GDM1 (cell line): Measurements from ENCODE around the gene CELF4.

Experiments
- DNase-seq: peaks from one replicate; lab custom pipeline; 2025; lab: John Stamatoyannopoulos, UW

CELF4 gene

GRCh38 chr18:37565101-37565976 lies at the start of gene CELF4:
Gene CELF4, minus strand, starts transcription at chr18:37565798.
- no peak for DNase-seq

GRCh38 chr18:37613253-37613565 lies 47.6 kb upstream of the CELF4 start:
- DNase-seq, result no peak

- no peak for DNase-seq
These were observed 47.1 kb upstream of the CELF4 start for GRCh38 chr18:37612524-37613252.

- no peak for DNase-seq
These were observed 46.1 kb upstream of the CELF4 start for GRCh38 chr18:37611614-37612279.

GRCh38 chr18:37608876-37609275 lies 43.3 kb upstream of the CELF4 start:
- DNase-seq, result no peak

- no peak for DNase-seq
These were observed 41.7 kb upstream of the CELF4 start for GRCh38 chr18:37607281-37607680.

- peak; percentile 43 for DNase-seq
These were observed 38.4 kb upstream of the CELF4 start for GRCh38 chr18:37604032-37604431.

GRCh38 chr18:37598966-37599896 lies 33.6 kb upstream of the CELF4 start:
- DNase-seq, result no peak

- DNase-seq, result no peak
These were observed 32.8 kb upstream of the CELF4 start for GRCh38 chr18:37598396-37598795.

GRCh38 chr18:37590346-37590745 lies 24.7 kb upstream of the CELF4 start:
- no peak for DNase-seq

GRCh38 chr18:37588289-37588688 lies 22.7 kb upstream of the CELF4 start:
- DNase-seq, result no peak

GRCh38 chr18:37586656-37587225 lies 21.1 kb upstream of the CELF4 start:
- DNase-seq, result no peak

- no peak for DNase-seq
These were observed 19.5 kb upstream of the CELF4 start for GRCh38 chr18:37584952-37585695.

GRCh38 chr18:37584217-37584616 lies 18.6 kb upstream of the CELF4 start:
- DNase-seq, result no peak

- DNase-seq, result no peak
These were observed 16.7 kb upstream of the CELF4 start for GRCh38 chr18:37582261-37582660.

- no peak for DNase-seq
These were observed 13.4 kb upstream of the CELF4 start for GRCh38 chr18:37578886-37579513.

GRCh38 chr18:37578182-37578678 lies 12.6 kb upstream of the CELF4 start:
- no peak for DNase-seq

GRCh38 chr18:37577051-37577611 lies 11.5 kb upstream of the CELF4 start:
- DNase-seq, result no peak

GRCh38 chr18:37575646-37576045 lies 10.0 kb upstream of the CELF4 start:
- DNase-seq, result no peak

- no peak for DNase-seq
These were observed 8.5 kb upstream of the CELF4 start for GRCh38 chr18:37574113-37574512.
